Endothelial cell of umbilical vein (primary cell): Measurements from ENCODE around the gene TANGO6. TPM values are rescaled to one million over a fixed set of nuclear protein-coding genes. Genes with fewer than 3 reads are reported as not detected.

Source experiments
- BruUV-seq: library from RNA; stranded (reverse); fragments of 400-500 nt; replicated peaks from 2 replicates; lab custom pipeline; 2021; lab: Mats Ljungman, UMichigan
- CTCF ChIA-PET: fragments of 300-600, 350-600 bp; sonication (Branson Sonifier 250); formaldehyde crosslinking; loops from one replicate; lab custom pipeline; 2021; ENCODE audit warnings: antibody characterized with exemption, inconsistent platforms; lab: Charles Lee
- POLR2A ChIA-PET: fragments of 300-600, 350-600 bp; sonication (Branson Sonifier 250); formaldehyde crosslinking; loops from one replicate; lab custom pipeline; 2021; ENCODE audit warnings: antibody characterized with exemption, inconsistent platforms; lab: Charles Lee
- DNase-seq: peaks from one replicate; pipeline ENCODE4 v3.0.0-alpha.2; 2011; ENCODE audit warnings: low read depth, low spot score
- FAIRE-seq: peaks from 2 replicates; lab custom pipeline; 2011; peaks lifted over from hg19 to GRCh38; lab: Jason Lieb, UNC
- H2AFZ ChIP-seq: 2 replicates; pipeline ENCODE4 v1.6.0; 2012; ENCODE audit warnings: low read depth, low read length, control low read depth, inconsistent platforms
- H3K27ac ChIP-seq: 2 replicates; pipeline ENCODE4 v1.5.1; 2011; ENCODE audit warnings: low read depth, mild to moderate bottlenecking, control low read depth, low read length, moderate library complexity; ENCODE audit not compliant: insufficient read depth
- H3K27me3 ChIP-seq, 2 experiments: 2 replicates each; pipeline versions ENCODE4 v1.6.0 to v1.6.1; 2011; ENCODE audit warnings: low read length in 2 of 2, mixed read lengths in 1 of 2; ENCODE audit not compliant: control insufficient read depth in 2 of 2, insufficient read depth in 2 of 2
- H3K36me3 ChIP-seq, 2 experiments: 2 replicates in 1 of 2; 3 replicates in 1 of 2; pipeline ENCODE4 v1.5.1; 2011; ENCODE audit warnings: low read length in 2 of 2, mild to moderate bottlenecking in 1 of 2, moderate library complexity in 1 of 2; ENCODE audit not compliant: control insufficient read depth in 2 of 2, insufficient read depth in 2 of 2; ENCODE audit errors: extremely low read depth in 1 of 2
- H3K4me1 ChIP-seq: 3 replicates; pipeline ENCODE4 v1.5.1; 2011; ENCODE audit warnings: mild to moderate bottlenecking, low read length; ENCODE audit not compliant: control insufficient read depth, insufficient read depth; ENCODE audit errors: extremely low read depth
- H3K4me2 ChIP-seq: 2 replicates; pipeline ENCODE4 v1.6.1; 2011; ENCODE audit warnings: low read length, control low read depth, mixed read lengths; ENCODE audit not compliant: insufficient read depth
- H3K4me3 ChIP-seq, 3 experiments: fragments of 200-600 bp in 1 of 3; sonication (generic), shearing (Covaris generic) in 1 of 3; replicated peaks in 1 of 3; 2 replicates each; pipeline ENCODE4 v1.5.1; 2011 to 2016; ENCODE audit warnings: control low read depth in 3 of 3, low read length in 3 of 3, mild to moderate bottlenecking in 2 of 3, inconsistent platforms in 1 of 3, low read depth in 1 of 3, moderate library complexity in 1 of 3; ENCODE audit not compliant: insufficient read depth in 1 of 3
- H3K79me2 ChIP-seq: 2 replicates; pipeline ENCODE4 v1.6.0; 2012; ENCODE audit warnings: low read length, inconsistent platforms; ENCODE audit not compliant: control insufficient read depth, insufficient read depth
- H3K9ac ChIP-seq: replicated peaks from 2 replicates; pipeline ENCODE3; 2011; ENCODE audit warnings: low read length, control low read depth; ENCODE audit not compliant: insufficient read depth; ENCODE audit errors: extremely low read depth
- H3K9me1 ChIP-seq: replicated peaks from 3 replicates; pipeline ENCODE4 v1.6.0; 2011; ENCODE audit warnings: mild to moderate bottlenecking, low read length; ENCODE audit not compliant: control insufficient read depth, insufficient read depth; ENCODE audit errors: extremely low read depth
- H3K9me3 ChIP-seq: replicated peaks from 2 replicates; pipeline ENCODE4 v1.5.1; 2012; ENCODE audit warnings: low read length, inconsistent platforms; ENCODE audit not compliant: control insufficient read depth, insufficient read depth
- H4K20me1 ChIP-seq: replicated peaks from 2 replicates; pipeline ENCODE3; 2011; ENCODE audit warnings: mild to moderate bottlenecking, low read length; ENCODE audit not compliant: control insufficient read depth, insufficient read depth; ENCODE audit errors: extremely low read depth
- EZH2 ChIP-seq: IDR thresholded peaks from 2 replicates; pipeline ENCODE4 v1.6.1; 2012; ENCODE audit warnings: borderline replicate concordance, low read depth, mild to moderate bottlenecking, moderate library complexity, low read length, inconsistent platforms; ENCODE audit not compliant: severe bottlenecking
- FOS ChIP-seq: IDR thresholded peaks from 2 replicates; pipeline ENCODE4 v1.6.1; 2011; ENCODE audit warnings: mild to moderate bottlenecking, low read length, moderate library complexity, borderline replicate concordance; ENCODE audit not compliant: insufficient read depth
- GATA2 ChIP-seq: IDR thresholded peaks from 2 replicates; pipeline ENCODE4 v1.7.0; 2011; ENCODE audit warnings: low read depth, mild to moderate bottlenecking, moderate library complexity, mixed read lengths, low read length; ENCODE audit not compliant: insufficient read length, insufficient read depth
- JUN ChIP-seq: IDR thresholded peaks from 2 replicates; pipeline ENCODE4 v1.6.1; 2011; ENCODE audit warnings: borderline replicate concordance, low read depth; ENCODE audit not compliant: insufficient read length, insufficient read depth
- POLR2AphosphoS5 ChIP-seq: IDR thresholded peaks from 2 replicates; pipeline ENCODE4 v1.6.1; 2012; ENCODE audit warnings: low read depth, mild to moderate bottlenecking, control low read depth, low read length, moderate library complexity; ENCODE audit not compliant: insufficient read depth
- dilution Hi-C: fragments of 300-500 bp; cut with MboI; formaldehyde crosslinking; loops from one replicate; pipeline ENCODE4 v1.15.0; 2019; ENCODE audit warnings: low sequenced_read_pairs; ENCODE audit not compliant: extremely low pct_ligation_motif_present
- intact Hi-C: fragments of 100-400 bp; cut with micrococcal nuclease; formaldehyde crosslinking; loops from one replicate; pipeline ENCODE4 v1.10.0; 2022
- polyA plus RNA-seq, 4 experiments: library from polyadenylated mRNA; depleted of rRNA in 3 of 4; stranded (reverse) in 3 of 4; unstranded in 1 of 4; fragments of >200 nt; gene quantifications; 2 replicates each; pipeline versions ENCODE4 v1.2.1 to v1.2.3, GENCODE V29; 2011 to 2012; ENCODE audit warnings: missing spikeins in 1 of 4
- total RNA-seq: library from RNA; stranded (reverse); gene quantifications from 2 replicates; pipeline ENCODE4 v1.2.3, GENCODE V29; 2021
- TF ChIP-seq, protein P1 (sequence below): IDR thresholded peaks from 2 replicates; pipeline ENCODE4 v1.6.1; 2011; ENCODE audit not compliant: insufficient read depth, insufficient read length

Gene TANGO6
- total and polyA plus RNA-seq, 2 donors (not counting 3 experiments of a cell fraction or from before 2014, with no cell fraction given) = 6.7 to 21.2 TPM

DNA sequence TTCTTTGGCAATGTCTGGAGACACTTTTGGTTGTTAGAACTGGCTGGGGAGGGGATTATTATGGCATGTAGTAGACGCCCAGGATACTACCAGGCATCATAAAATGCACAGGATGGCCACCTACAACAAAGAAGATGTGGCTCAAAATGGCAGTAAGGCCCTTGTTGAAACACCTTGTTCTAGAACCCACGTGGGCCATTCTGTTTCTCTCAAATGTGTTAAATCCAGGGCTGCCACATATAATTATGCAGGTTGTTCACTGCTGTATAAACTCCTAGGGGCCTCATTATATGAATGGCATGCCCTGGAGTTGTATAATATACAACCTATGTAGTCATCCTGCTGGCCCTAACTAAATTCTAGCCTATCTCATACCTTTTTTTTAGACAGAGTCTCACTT is 138.6 kb downstream of the TANGO6 start:
- Histone ChIP-seq H3K4me1 (no peaks in the 10 kb centered on the region), H3K27me3 (no peaks in the 10 kb centered on the region), H3K36me3 (no peaks in the 10 kb centered on the region), H3K9me1 (no peaks in the 10 kb centered on the region), H2AFZ (no peak overlapping the region), H3K79me2 (no peaks in the 10 kb centered on the region), H3K9me3 (no peaks in the 10 kb centered on the region), H3K4me3 (no peak overlapping the region), H4K20me1 (no peaks in the 10 kb centered on the region), H3K4me2 (no peak overlapping the region), H3K27ac (no peak overlapping the region), H3K9ac (no peak overlapping the region)
- ChIA-PET CTCF (no interaction called here), POLR2A (no interaction called here)
- intact Hi-C loops (no loop called here), dilution Hi-C loops (no loop called here)
- TF ChIP-seq FOS = no peak
- no TSS peak for BruUV-seq
- DNase-seq (no peak), FAIRE-seq (no peak)

DNA sequence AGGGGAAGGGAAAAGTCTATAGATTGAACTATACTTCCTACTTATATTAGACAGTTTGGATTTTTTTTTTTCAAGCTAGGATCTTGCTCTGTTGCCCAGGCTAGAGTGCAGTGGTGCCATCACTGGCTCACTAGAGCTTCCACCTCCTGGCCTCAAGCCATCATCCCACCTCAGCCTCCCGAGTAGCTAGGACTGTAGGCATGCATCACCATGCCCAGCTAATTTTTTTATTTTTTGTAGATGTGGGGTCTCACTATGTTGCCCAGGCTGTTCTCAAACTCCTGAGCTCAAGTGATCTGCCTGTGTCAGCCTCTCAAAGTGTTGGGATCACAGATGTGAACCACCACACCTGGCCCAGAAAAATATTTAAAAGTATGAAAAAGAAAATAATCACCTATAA is 141.1 kb downstream of the TANGO6 start:
- ChIA-PET POLR2A (no interaction called here), CTCF (interaction anchor here (0.8 to 1.5 kb wide), 5 partner anchors 8 to 50 kb away, joined by 3 to 4 read pairs (median 3); no protein-coding TSS in a partner anchor)
- no TSS peak for BruUV-seq
- TF ChIP-seq, protein P1, sequence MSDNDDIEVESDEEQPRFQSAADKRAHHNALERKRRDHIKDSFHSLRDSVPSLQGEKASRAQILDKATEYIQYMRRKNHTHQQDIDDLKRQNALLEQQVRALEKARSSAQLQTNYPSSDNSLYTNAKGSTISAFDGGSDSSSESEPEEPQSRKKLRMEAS = no peak
- TF ChIP-seq EZH2 = no peak
- no peak for TF ChIP-seq FOS
- no peak for TF ChIP-seq POLR2AphosphoS5
- TF ChIP-seq GATA2 = no peak
- TF ChIP-seq JUN = no peak
- Histone ChIP-seq H3K27ac (no peak overlapping the region), H3K4me2 (no peak overlapping the region), H3K9me1 (no peaks in the 10 kb centered on the region), H3K36me3 (no peaks in the 10 kb centered on the region), H3K79me2 (no peaks in the 10 kb centered on the region), H3K9me3 (no peaks in the 10 kb centered on the region), H3K9ac (no peak overlapping the region), H3K4me3 (no peak overlapping the region), H3K4me1 (no peaks in the 10 kb centered on the region), H3K27me3 (no peaks in the 10 kb centered on the region), H4K20me1 (no peaks in the 10 kb centered on the region), H2AFZ (no peak overlapping the region)
- no peak for FAIRE-seq
- dilution Hi-C loops = no loop called here
- no peak for DNase-seq
- intact Hi-C loops = no loop called here
